ENCODE data around the gene LGMN.

The LGMN gene

DNA sequence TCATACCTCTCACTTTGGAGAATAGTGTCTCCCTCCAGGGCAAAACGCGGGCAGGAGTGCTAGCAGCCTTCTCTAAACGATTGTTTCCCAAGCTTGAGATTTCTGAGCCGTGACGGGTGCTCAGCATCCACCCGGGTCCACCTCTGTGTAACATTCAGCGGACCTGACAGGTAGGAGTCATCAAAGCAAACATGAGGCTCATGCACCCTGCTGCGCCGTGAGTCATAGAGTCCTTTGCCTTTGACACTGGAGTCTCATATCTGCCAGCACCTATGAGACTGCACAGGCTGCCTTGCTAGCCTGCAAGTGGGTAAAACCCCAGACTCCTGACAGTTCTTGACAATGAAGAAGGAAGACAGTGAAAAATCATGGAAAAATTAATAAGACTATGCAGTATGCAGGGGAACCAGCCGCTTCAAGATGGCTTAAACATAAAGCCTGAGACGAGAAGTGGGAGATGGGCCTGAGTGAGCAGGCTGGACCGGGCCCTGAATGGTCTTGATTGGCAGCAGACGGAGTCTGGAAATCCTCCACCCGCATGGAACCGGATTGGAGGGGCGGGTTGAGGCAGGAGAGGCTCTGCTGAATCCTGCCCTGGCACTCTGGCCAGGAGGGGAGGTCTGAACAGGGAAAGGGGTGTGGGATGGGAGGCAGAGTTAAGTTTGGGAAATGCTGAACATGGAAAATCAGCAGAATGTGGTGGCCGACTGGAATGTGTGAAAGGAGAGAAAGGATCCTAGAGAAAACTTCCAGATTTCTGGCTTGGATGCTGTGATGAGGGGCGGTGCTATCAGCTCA, 54.2 kb downstream of the LGMN start:
- Histone ChIP-seq H3K27me3 (no peaks in the 10 kb centered on the region), H3K36me3 (no peaks in the 10 kb centered on the region), H3K4me3 (no peak overlapping the region), H3K4me1 (peaks cover 0 to 11% (median 7%) of the 10 kb centered on the region in 4 donors), H3K27ac (no peak overlapping the region), H3K9me3 (no peaks in the 10 kb centered on the region)
- TF ChIP-seq, protein P1, sequence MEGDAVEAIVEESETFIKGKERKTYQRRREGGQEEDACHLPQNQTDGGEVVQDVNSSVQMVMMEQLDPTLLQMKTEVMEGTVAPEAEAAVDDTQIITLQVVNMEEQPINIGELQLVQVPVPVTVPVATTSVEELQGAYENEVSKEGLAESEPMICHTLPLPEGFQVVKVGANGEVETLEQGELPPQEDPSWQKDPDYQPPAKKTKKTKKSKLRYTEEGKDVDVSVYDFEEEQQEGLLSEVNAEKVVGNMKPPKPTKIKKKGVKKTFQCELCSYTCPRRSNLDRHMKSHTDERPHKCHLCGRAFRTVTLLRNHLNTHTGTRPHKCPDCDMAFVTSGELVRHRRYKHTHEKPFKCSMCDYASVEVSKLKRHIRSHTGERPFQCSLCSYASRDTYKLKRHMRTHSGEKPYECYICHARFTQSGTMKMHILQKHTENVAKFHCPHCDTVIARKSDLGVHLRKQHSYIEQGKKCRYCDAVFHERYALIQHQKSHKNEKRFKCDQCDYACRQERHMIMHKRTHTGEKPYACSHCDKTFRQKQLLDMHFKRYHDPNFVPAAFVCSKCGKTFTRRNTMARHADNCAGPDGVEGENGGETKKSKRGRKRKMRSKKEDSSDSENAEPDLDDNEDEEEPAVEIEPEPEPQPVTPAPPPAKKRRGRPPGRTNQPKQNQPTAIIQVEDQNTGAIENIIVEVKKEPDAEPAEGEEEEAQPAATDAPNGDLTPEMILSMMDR (IDR thresholded peaks at IDR 0.05) = no peak
- no peak for DNase-seq
- intact Hi-C loops (cut with DNase I; ENCODE audit: low total_unique reads) = no loop called here

DNA sequence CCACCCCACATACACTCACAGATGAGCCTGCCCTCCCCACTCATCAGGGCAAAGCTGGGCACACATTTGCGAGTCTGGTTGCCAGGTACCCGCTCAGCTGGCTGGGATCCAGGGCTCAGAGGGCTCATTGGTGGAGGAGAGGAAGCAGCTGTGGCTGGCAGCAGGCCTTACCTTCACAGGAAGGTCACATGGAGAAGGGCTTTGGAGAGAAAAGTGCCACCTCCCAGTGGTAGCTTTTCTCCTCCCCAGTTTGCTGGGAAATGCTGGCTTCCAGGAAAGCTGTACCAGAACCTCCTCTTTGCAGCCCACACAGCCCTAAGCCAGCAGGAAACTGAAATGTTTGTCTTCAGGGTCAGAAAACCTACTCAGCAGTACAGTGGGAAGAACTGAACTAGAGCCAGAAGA, 55.6 kb downstream of the LGMN start:
- Histone ChIP-seq H3K4me3 (no peak overlapping the region), H3K36me3 (no peaks in the 10 kb centered on the region), H3K27me3 (no peaks in the 10 kb centered on the region), H3K4me1 (peaks cover 0 to 13% (median 8%) of the 10 kb centered on the region in 4 donors), H3K27ac (no peak overlapping the region), H3K9me3 (no peaks in the 10 kb centered on the region)
- intact Hi-C loops (cut with DNase I; ENCODE audit: low total_unique reads) = no loop called here
- DNase-seq = peak; percentile 59 to 72
- TF ChIP-seq, protein P1 (IDR thresholded peaks at IDR 0.05) = no peak

DNA sequence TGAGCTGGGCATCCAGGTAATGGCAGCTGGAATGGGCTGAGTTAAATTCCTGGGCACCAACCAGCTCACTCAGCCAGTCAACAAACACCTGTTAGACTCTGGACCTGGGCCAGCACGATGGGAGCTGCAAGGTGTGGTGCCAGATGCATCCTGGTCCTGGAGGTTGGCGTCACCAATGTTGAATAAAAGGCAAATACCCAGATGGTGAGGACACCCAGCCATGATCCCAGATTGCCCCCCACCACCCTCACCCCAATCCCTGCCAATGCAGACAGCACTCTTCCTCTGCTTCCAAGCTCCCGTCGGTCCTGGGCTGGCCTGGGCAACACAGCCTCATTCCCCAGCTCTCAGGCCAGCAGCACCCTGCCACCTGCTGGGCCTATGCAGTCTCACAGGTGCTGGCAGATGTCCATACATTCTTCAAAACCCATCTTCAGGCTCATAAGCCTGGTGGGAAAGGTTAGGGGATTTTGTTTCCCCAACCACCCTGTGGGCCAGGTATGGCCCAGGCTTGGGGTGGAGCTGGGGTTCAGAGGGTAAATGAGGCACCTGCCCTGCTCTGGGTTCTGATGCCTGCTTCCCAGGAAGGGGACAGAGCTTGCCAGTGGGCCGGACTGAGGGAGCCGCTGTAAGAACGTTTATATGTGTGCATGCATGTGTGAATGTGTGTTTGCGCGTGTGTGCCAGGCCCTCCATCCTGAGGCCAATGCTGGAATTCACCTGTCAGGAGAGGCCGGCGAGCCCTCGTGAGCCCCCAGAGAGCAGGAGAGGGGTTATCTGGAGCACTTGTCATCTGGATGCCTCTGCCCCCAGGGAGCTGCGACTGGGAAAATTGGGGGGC, 58.0 kb downstream of the LGMN start:
- H3K4me1 ChIP-seq = peaks cover 0 to 27% (median 24%) of the 10 kb centered on the region in 4 donors
- TF ChIP-seq, protein P1 (IDR thresholded peaks at IDR 0.05) = peak in 1 of 2 experiments; percentile 23
- no peak overlapping the region for H3K27ac ChIP-seq
- H3K9me3 ChIP-seq = no peaks in the 10 kb centered on the region
- peaks cover 0 to 6% (median 3%) of the 10 kb centered on the region in 3 donors for H3K36me3 ChIP-seq
- DNase-seq = no peak
- intact Hi-C loops (cut with DNase I; ENCODE audit: low total_unique reads) = no loop called here
- no peak overlapping the region for H3K4me3 ChIP-seq
- H3K27me3 ChIP-seq = no peaks in the 10 kb centered on the region

DNA sequence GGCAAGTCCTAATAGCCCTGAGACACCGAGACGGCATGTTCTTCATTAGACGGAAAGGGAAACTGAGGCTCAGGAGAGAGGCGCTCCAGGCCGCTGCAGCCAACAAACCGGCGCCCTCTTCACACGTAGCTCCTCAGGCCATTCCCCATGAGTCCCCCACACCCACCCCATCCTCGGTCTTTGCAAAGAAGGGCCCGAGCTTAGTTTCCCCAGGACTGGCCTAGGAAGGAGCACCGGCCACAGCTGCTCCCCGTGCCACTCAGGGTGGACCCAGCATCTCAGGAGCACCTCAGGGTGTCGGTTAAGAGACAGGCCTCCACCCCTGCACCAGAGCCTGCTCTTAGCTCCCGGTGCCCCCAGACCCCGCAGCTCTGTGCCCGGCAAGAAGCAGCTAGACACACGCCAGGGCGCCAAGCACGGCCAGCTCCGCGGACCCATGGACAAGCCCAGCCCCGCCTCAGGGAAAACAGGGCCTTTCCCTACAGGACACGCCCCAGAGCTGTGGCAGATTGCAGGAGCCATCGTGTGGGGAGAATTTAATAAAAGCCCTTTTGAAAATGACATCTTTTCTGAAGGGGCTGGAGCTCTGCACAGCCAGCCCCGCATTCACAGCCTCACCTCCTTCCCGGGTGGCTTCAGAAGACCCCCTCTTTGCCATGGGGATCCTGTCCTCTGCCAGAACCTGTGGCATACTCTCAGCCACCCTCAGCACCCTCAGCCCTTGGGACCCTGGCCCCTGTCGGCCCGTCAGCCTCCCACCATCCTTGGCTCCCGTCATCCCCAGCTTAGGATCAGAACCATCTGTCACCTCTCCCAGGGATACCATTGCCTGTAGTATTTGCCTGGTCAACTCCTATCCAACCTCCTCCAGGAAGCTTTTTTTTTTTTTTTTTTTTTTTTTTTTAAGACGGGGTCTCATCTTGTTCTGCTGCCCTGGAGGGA, 59.7 kb downstream of the LGMN start:
- Histone ChIP-seq H3K4me1 (peaks cover 0 to 27% (median 24%) of the 10 kb centered on the region in 4 donors), H3K36me3 (peaks cover 0 to 14% (median 9%) of the 10 kb centered on the region in 3 donors), H3K27ac (peak overlapping the region in 1 of 2 donors; percentile 61), H3K9me3 (no peaks in the 10 kb centered on the region), H3K4me3 (peak overlapping the region; percentile 53 to 61), H3K27me3 (no peaks in the 10 kb centered on the region)
- TF ChIP-seq, protein P1 (IDR thresholded peaks at IDR 0.05) = no peak
- intact Hi-C loops (cut with DNase I; ENCODE audit: low total_unique reads) = loop anchor here (10.0 kb wide), 2 partner anchors 74 to 554 kb away; no protein-coding TSS in a partner anchor
- no peak for DNase-seq

All from tibial artery (tissue), 4 donors.